MCF 10A (cell line): ENCODE data around the gene MRPL16. TPM values are rescaled to one million over a fixed set of nuclear protein-coding genes. Genes with fewer than 3 reads are reported as not detected.

Experiments used
- Bru-seq: library from RNA; stranded (reverse); fragments of 400-500 nt; gene quantifications from one replicate; lab custom pipeline; 2021; lab: Mats Ljungman, UMichigan
- BruChase-seq, 2 experiments: library from RNA; stranded (reverse); fragments of 400-500 nt; gene quantifications; one replicate each; lab custom pipeline; 2021; lab: Mats Ljungman, UMichigan
- BruUV-seq: library from RNA; stranded (reverse); fragments of 400-500 nt; replicated peaks from 2 replicates; lab custom pipeline; 2021; lab: Mats Ljungman, UMichigan
- CTCF ChIA-PET: fragments of 300-600 bp; sonication (Branson Sonifier 250); formaldehyde crosslinking; extraction: SDS; loops from one replicate; lab custom pipeline; 2021; ENCODE audit warnings: antibody characterized with exemption, inconsistent platforms; lab: Yijun Ruan, JAX
- POLR2A ChIA-PET: fragments of 300-600, 350-650 bp; sonication (Branson Sonifier 250); formaldehyde crosslinking; extraction: SDS; loops from one replicate; lab custom pipeline; 2020; ENCODE audit warnings: antibody characterized with exemption, inconsistent platforms; lab: Yijun Ruan, JAX
- DNase-seq: peaks from one replicate; pipeline ENCODE4 v3.0.0-alpha.2; 2018; ENCODE audit not compliant: unreplicated experiment
- H3K27ac Mint-ChIP-seq: one replicate; pipeline ENCODE4 v1.8.0; 2022; ENCODE audit warnings: mild to moderate bottlenecking, low read depth, mixed read lengths; ENCODE audit not compliant: unreplicated experiment
- H3K27me3 Mint-ChIP-seq: one replicate; pipeline ENCODE4 v1.8.0; 2022; ENCODE audit warnings: mixed read lengths; ENCODE audit not compliant: insufficient read depth, unreplicated experiment
- H3K36me3 Mint-ChIP-seq: one replicate; pipeline ENCODE4 v1.8.0; 2022; ENCODE audit warnings: mild to moderate bottlenecking, moderate library complexity, mixed read lengths; ENCODE audit not compliant: insufficient read depth, unreplicated experiment
- H3K4me1 Mint-ChIP-seq: one replicate; pipeline ENCODE4 v1.8.0; 2022; ENCODE audit warnings: mixed read lengths; ENCODE audit not compliant: insufficient read depth, unreplicated experiment
- H3K4me3 Mint-ChIP-seq: one replicate; pipeline ENCODE4 v1.8.0; 2022; ENCODE audit warnings: mild to moderate bottlenecking, moderate library complexity, mixed read lengths; ENCODE audit not compliant: unreplicated experiment
- H3K9me3 Mint-ChIP-seq: one replicate; pipeline ENCODE4 v1.8.0; 2022; ENCODE audit warnings: mixed read lengths; ENCODE audit not compliant: unreplicated experiment
- CTCF ChIP-seq: fragments of 200-600 bp; IDR thresholded peaks from one replicate; pipeline ENCODE4 v1.8.0; 2022; ENCODE audit warnings: antibody characterized with exemption, mild to moderate bottlenecking; ENCODE audit not compliant: unreplicated experiment
- intact Hi-C: fragments of 100-400 bp; cut with micrococcal nuclease; formaldehyde crosslinking; loops from 2 replicates; pipeline ENCODE4 v1.14.1; 2022
- long read RNA-seq: library from polyadenylated mRNA; stranded (forward); transcript quantifications from one replicate; pipeline ENCODE4 v2.0.0, GENCODE V29; 2022
- total RNA-seq: library from RNA; stranded (reverse); gene quantifications from 2 replicates; pipeline ENCODE4 v1.2.3, GENCODE V29; 2022

The MRPL16 gene
- total RNA-seq, result 31.8 and 39.8 TPM in 2 replicates
- Bru-seq, nascent RNA, result percentile 83 among the genes with signal in this experiment
- percentile 84 among the genes with signal in this experiment for BruChase-seq, experiment 1, labeled RNA remaining after a 6-hour chase
- percentile 78 among the genes with signal in this experiment for BruChase-seq, experiment 2, labeled RNA remaining after a 2-hour chase
- long read RNA-seq, transcript MRPL16-201 (4 exons, 1,182 nt), result major isoform, 61 of 80 reads
- long read RNA-seq, partial matches to known transcripts, result 2 of 80 reads
- long read RNA-seq, other reads (novel, unspliced or antisense), result 17 of 80 reads

GRCh38 chr11:59810189-59810910 lies at the start of gene MRPL16:
Gene MRPL16 (minus strand): TSS chr11:59810778. CDS start chr11:59810658, 120 bp downstream.
- ChIA-PET POLR2A (interaction anchor here (0.5 to 6.0 kb wide), 12 partner anchors 9 to 413 kb away, joined by 3 to 67 read pairs (median 6); partner anchors contain the start of genes OSBP, PATL1 and STX3), CTCF (interaction anchor here (0.6 to 4.7 kb wide), 14 partner anchors 9 to 441 kb away, joined by 3 to 43 read pairs (median 4); partner anchors contain the start of gene STX3)
- Mint-ChIP-seq H3K36me3 (peaks cover 48% of the 10 kb centered on the region), H3K27me3 (no peaks in the 10 kb centered on the region), H3K4me3 (peak within 1 kb of the TSS; percentile 90), H3K4me1 (no peaks in the 10 kb centered on the region), H3K9me3 (no peaks in the 10 kb centered on the region), H3K27ac (peak within 1 kb of the TSS; percentile 93)
- DNase-seq, result peak; percentile 90
- intact Hi-C loops, result loop anchor here (2.0 kb wide), 1 partner anchor 56 kb away; the partner anchor contains the start of gene STX3
- no peak for TF ChIP-seq CTCF
- BruUV-seq, result no TSS peak

- no peaks in the 10 kb centered on the region for H3K36me3 Mint-ChIP-seq
- no peak for TF ChIP-seq CTCF
- DNase-seq, result no peak
- H3K27ac Mint-ChIP-seq, result no peak overlapping the region
- H3K4me1 Mint-ChIP-seq, result peaks cover 20% of the 10 kb centered on the region
- POLR2A ChIA-PET, result no interaction called here
- CTCF ChIA-PET, result interaction anchor here (1.4 kb wide), 1 partner anchor 59 kb away, joined by 7 read pairs; no protein-coding TSS in a partner anchor
- H3K27me3 Mint-ChIP-seq, result no peaks in the 10 kb centered on the region
- intact Hi-C loops, result no loop called here
- H3K4me3 Mint-ChIP-seq, result no peak overlapping the region
- BruUV-seq, result no TSS peak
- no peaks in the 10 kb centered on the region for H3K9me3 Mint-ChIP-seq
Observed at GRCh38 chr11:59859673-59860072, 49.1 kb upstream of the MRPL16 start.

GRCh38 chr11:59857439-59858434 lies 47.2 kb upstream of the MRPL16 start:
- ChIA-PET POLR2A (no interaction called here), CTCF (interaction anchor here (0.5 to 0.9 kb wide), 2 partner anchors 29 to 628 kb away, joined by 3 to 4 read pairs; no protein-coding TSS in a partner anchor)
- Mint-ChIP-seq H3K9me3 (no peaks in the 10 kb centered on the region), H3K27me3 (no peaks in the 10 kb centered on the region), H3K36me3 (no peaks in the 10 kb centered on the region), H3K27ac (peak overlapping the region; percentile 2), H3K4me1 (peaks cover 20% of the 10 kb centered on the region), H3K4me3 (no peak overlapping the region)
- no TSS peak for BruUV-seq
- no peak for TF ChIP-seq CTCF
- intact Hi-C loops, result no loop called here
- peak; percentile 53 for DNase-seq
